HG02884 (cell line): ENCODE data around the gene PLCB1.

Experiments used
- ATAC-seq: cut with Tn5 transposase; IDR thresholded peaks from one replicate; pipeline ENCODE4 v1.9.1; 2021; ENCODE audit warnings: mild to moderate bottlenecking, moderate library complexity; ENCODE audit not compliant: unreplicated experiment

PLCB1 gene

DNA sequence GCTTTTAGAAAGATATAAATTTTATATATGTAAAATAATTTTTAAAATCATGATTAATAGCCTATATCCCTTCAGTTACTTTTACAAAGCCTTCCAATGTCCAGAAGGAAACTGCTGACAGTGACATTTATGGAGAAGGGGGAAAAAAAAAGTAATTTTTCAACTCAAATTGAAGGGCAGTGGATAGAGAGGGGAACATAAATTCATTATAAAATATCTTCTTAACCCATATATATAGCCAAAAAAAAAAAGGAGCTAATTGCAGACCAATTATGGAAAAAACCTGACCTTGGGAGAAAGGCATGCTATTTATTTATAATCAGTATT is 392.9 kb downstream of the PLCB1 start:
- no peak for ATAC-seq

DNA sequence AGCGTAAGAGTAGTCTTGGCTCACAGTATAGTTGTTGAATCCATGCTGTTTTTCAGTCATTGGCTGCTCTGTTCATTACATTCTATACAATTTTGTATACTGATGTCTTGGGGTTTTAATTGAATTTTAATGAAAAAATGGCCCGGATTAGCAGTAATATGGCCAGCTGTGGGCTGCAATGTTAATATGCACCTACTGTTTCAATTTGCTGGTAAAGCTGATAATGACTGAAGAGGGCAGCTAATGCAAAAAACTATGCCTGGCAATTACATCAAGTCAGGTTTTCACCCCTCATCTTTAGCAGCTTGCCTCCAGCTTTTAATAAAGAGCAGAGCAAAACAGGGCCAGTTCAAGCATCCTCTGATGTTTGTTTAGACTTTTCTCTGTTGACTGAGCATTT is 394.5 kb downstream of the PLCB1 start:
- no peak for ATAC-seq

DNA sequence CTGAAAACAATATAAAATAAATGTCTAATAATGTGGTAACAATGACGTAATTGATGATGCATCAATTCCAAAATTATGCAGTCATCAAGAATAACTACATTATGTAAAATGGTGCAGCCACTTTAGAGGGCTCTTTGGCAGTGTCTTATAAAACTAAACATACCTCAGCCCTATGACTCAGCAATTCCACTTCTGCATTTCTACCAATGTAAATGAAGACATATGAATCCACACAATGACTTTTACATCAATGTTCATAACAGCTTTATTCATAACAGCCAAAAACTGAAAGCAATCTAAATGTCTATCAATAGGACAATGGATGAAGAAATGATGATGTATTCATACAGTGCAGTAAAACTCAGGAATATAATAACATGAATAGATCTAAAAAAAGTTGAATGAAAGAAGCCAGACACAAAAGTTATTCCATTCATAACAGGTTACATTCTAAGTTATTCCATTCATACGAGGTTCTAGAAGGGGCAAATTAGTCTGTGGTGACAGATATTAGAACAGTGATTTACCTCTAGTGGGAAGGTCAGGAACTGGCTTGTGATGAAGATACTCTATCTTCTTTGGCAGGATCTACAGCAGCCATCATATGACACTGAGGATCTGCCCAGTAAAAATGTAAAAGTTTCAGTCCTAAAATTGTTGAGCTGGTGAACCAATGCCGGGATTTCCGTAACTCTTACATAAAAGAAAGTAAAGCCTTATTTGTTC is 396.1 kb downstream of the PLCB1 start:
- peak; percentile 93 for ATAC-seq

DNA sequence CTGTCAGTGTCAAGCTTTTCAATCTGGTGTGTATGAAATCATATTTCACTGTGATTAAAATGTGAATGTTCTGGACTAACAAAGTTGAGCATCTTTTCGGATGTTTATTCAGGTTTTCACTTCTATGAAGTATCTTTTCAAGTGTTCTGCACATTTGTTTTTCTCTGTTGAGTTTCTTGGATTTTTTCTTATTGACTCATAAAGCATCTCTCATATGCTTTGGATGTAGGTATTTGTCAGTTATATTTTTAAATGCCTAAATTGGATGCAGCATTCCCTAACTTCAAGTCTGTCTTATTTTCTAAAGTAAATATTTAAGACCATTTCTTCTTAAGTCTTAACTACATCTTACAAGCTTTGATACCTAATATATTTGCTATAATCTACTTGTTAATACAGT is 398.0 kb downstream of the PLCB1 start:
- ATAC-seq, result no peak

DNA sequence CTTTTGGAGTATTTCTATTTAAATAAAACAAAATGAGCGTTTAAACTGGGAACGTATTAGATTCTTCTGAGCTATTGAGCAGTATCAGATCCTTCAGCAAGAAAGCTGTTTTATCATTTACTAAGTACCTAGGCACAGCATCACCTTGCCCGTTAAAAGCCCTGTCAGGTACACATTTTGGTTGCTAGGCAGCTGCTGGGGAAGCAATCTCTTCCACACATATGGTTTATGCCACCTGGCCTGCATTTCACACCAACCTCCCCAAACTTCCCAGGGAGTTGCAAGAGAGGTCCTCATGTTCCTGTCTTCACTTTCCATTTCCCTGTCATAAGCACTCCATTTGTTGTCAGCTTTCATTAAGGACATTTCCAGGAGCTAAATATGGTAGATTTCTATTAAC is 400.1 kb downstream of the PLCB1 start:
- no peak for ATAC-seq

DNA sequence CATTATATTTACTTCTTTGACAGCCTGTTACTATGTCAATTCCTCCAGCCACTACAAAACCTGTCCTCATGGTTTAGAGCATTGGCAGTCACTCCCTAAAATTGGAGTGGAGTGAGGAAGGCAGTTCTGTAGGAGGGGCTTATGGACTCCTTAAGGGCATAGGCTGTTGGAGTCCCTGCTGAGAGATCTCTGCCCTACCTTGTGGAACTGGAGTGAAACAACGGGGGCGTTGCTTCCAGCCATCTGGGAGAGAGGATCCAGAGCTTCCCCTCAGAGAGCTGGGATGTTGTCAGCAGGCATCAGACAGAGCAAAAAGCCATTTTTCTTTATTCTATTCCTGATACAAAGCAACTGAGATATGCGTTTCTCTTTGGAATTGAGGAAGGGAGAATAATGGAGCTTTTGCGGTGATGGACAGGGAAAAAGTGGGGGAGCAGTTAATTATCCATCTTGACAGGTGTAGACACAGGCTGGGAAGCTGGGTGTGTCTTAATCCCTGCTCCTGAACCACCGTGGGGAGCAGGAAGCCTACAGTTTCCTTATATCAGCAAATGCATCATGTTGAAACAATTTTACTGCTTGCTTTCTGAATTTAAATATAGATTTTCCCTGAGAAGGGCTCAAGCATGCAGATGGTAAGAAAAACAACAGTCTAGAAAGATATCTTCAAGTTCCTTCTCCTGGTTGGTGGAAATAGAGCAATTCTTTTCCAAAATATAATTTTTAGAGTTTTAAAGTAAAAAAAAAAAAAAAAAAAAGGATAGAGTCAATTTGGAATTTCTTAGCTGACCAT is 402.5 kb downstream of the PLCB1 start:
- ATAC-seq, result no peak

DNA sequence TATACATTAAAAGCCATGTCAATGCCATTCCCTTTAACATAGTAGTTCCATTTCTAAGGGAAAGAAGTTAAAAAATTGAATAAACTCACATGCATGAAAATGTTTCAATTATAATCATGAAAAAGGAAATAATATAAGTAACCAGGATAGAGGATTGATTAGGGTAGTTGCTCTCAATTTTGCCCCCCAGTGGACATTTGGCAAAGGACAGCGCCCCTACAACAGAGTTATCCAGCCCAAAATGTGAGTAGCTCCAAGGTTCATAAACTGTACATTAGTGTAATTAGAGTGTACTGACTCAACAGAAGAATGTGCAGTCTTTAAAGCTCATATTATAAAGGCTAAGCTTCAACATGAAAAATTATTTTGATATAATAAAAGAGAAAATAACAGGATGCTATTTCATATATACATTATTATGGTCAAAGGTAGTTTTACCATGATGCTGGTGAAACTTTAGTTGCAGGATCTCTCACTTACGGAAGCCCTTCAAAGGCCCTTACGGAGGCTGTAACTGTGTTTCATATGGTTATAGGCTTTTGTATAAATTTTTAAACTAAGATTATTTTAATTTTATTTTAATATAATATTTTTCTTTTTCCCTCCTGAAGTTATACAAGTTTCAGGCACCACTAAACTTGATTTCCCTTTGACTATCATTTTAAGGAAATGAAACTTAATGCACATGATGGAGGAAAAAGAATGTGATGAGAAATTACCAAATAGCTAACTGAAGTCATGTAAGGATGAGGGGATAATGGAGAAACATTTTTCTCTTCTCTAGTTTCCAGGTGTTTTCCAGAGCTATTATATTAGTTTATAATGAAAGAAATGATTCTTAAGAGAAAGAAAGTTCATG is 403.6 kb downstream of the PLCB1 start:
- ATAC-seq, result no peak

DNA sequence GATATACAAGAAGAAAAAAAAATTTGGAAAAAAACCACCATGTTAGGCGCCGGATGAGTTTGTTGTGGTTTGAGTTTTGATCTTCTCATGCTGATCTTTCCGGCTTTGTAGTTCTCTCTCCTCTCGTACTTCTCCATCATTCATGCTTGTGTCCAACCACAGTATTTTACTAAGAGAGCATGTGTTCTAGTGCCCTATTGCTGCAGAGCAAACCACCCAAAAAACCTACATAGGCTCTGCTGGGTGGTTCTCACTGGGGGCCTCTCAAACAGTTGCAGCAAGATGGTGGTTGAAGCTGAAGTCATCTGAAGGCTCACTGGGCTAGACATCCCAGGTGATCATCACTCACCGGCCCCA is 404.2 kb downstream of the PLCB1 start:
- ATAC-seq, result no peak

DNA sequence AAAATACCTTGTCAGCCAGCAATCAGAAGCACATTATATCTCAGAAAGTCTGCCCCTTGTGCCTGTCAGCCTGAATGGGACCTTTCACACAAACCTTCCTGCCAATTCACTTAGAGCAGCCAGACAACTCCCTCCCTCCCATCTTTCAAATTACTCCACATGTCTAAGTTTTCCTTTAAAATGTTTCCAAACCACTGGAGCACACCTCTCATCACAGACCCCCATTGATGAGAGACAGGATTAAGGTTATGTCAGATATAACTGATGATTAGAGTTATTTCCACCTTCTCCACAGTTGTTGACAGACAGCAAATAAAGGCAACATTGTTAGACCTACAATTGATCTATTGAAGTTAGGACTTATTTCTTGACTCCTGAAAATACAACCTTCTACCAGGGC is 408.4 kb downstream of the PLCB1 start:
- no peak for ATAC-seq

DNA sequence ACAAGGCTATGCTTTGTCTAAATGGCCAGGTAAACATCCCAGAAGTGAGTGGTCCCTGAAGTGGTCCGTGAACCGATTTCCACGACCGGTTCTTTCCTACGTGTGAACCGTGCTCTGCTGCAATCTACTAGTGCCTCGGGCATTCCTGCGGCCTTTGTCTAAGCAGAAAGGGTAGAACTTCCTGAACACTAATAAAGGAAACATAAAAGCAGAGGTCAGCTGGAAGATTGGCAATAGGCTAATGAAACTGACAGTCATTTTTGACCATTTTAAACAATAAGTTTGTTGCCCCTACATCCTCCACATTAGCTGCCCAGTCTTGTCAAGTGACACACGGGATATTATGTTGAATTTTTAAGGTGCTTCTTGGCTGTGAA is 410.0 kb downstream of the PLCB1 start:
- no peak for ATAC-seq

DNA sequence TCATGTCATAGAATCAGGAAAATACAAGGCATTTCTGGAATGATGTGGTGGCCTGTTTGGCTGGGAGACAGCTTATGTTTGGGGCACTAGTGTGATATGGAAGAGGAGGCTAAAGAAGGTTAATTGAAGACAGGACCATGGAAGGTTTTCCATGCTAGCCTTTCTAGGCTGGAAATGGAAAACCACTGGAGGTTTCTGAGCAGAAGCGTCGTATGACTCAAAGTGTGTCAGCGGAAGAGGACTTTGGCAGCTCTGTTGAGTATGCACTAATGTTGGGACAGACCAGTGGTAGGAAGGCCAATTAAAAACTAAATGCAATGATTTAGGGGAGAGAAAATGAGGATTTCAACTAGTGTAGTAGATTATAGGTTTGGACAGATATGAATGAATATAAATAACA is 413.1 kb downstream of the PLCB1 start:
- no peak for ATAC-seq

DNA sequence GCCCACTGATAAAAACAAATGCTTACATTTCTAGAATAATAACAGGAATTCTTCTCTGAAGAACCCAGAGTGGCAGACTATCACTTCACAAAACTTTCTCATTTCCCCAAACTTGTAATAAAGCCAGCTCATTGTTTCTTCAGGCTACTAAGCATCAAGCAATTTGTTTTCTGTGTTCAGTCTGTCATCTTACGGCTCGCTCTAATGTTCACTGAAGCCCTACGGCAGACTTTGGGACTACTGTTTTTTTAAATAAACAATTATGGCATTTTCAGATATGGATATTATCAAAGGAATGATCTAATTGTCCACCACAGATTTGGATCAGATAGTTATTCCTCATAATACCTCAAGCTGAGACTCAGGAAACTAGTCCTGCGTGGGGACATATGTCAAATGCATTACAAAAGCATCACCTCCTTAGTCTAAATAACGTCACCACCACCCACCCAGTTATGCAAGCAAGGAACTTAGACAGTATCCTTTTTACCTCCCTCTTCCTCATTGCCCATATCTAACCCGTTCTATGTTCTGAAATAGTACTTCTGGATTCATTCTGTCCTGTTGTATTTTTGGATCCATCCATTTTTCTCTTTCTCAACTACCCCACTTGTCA is 415.1 kb downstream of the PLCB1 start:
- no peak for ATAC-seq

DNA sequence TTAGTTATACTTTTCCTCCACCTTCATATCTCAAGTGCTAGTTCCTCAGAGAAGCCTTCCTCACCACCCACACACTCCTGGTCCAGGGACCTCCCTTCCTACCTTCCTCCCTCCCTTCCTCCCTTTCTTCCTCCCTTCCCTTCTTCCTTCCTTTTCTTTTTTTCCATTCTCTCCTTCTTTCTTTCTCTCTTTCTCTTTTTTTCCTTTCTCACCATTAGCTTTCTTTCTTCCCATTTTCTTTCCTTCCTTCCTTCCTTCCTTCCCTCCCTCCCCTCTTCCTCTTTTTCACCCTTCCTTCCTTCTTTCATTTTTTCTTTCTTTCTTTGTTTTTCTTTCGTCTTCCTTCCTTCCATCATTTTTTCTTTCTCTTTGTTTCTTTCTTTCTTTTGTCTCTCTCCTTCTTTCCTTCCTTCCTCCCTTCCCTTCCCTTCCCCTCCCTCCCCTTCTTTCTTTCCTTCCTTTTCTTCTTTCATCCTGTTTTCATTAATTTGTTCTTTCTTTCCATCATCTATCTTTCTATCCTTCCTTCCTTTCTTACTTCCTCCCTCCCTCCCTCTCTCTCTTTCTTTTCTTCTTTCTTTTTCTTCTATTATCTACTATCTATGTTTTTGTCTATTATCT is 416.0 kb downstream of the PLCB1 start:
- ATAC-seq, result no peak

DNA sequence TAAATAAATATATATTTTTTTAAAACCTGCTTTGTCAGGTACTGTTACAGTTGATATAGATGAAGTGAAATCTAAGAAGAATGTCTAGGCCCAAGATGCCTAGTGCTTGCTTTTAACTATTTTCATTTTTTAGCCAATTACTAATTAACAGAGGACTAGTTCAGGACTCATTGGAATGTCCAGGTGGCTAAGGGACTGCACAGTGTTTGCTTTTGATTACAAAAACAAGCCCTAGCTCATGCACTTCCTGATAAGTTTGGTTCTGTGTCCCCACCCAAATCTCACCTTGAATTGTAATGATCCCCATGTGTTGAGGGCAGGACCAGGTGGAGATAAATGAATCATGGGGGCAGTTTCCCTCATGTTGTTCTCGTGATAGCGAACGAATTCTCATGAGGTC is 417.1 kb downstream of the PLCB1 start:
- no peak for ATAC-seq

DNA sequence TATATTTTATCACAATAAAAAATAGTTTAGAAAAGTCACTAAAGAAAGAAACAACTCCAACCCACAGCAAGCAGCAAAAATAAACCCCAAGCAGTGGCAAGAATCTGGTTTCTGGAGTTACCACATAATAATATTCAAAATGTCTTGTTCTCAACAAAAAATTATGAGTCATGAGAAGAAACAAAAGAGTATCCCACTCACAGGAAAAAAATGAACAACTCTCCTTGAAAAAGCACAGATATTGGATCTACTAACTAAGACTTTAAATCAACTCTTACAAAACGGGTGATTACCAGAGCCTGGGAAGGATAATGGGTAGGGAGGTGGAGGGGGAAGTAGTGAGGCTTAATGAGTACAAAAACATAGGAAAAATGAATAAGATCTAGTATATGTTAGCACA is 425.6 kb downstream of the PLCB1 start:
- no peak for ATAC-seq

DNA sequence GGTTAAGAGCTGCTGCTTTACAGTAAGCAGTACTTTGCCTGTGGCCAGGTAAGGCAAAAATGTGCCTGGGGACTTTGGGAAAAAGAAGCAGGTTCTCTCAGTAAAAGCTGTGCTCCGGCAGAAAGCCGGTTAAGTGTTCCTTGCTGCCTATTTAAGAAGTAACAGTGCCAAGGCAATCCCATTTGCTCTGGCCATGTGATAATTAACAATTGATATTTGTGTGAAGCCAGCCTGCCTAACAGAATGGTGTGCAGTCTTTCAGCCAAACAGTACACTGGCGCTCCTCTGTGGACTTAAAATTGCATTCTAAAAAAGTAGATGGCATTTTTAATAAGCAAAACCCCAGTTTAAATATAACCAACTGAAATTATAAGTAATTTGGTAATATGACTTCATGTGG is 430.3 kb downstream of the PLCB1 start:
- no peak for ATAC-seq

DNA sequence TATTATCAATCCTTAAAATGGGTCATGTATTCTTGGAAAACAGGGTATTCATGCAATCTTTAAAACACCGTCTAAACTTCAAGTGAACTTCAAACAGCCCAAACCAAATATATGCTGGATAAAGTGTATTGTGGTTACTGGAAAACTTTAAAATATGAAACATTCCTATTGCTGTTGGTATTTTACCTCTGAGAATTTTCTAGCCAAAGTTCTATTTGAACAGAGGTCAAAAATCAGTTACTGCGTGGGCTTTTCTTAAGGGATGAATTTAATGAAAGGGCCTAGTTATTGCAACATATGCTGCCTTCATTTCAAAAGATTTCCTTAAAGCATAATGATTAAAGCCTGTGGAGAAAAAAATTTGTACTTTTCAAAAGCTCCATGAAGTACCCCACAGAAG is 436.0 kb downstream of the PLCB1 start:
- ATAC-seq, result no peak

DNA sequence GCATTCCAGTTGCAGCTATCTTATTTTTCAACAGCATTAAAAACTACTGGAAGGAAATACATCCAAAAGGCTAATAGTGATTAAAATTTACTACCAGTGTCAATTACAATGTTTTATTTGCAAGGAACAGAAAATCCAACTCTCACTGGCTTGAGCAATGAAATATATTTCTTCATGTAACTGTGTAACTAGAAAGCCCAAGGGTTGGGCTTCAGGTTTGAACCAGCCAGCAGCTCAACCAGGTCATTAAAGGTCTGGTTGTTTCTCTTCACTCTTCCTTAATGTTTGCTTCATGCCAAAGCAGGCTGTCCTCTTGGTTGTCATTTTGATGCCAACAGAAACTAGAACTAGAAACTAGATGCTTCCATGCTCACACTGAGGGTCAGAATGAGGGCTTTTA is 437.7 kb downstream of the PLCB1 start:
- no peak for ATAC-seq

DNA sequence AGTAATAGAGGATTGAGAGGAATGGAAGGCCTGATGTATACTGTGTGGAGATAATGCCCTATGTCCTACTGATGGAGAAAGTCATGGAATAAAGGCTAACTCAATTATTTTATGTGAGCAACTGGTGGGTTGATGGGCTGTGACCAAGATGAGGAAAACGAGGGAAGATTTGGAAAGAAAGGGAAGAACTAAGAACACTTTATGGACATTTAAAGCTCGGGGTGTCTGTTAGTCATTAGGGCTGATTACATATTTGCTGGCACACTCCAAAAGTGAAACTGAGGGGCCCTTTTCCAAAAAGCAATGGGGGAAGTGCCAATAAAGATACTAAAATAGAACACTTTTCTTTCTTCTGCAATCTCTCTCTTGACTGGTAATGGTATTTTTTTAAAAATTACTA is 439.5 kb downstream of the PLCB1 start:
- no peak for ATAC-seq

DNA sequence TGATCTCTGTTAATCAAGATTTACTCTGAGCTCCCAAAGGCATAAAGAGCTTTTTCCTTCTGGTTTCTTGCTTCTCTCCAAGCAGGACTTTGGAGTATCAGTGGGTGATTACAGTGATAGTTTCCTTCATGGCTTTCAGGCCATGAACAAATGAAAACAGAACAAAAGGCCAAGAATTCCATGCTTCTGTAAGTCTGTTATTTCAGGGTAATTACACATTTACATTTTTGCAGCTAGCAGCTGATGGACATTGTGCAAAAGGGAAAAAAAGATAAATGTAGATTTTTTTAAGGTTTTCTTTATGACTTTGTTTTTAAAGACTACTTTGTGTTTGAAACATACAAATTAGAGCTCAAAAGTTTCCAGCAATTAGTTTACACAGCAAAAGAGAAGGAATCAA is 441.6 kb downstream of the PLCB1 start:
- ATAC-seq, result no peak

DNA sequence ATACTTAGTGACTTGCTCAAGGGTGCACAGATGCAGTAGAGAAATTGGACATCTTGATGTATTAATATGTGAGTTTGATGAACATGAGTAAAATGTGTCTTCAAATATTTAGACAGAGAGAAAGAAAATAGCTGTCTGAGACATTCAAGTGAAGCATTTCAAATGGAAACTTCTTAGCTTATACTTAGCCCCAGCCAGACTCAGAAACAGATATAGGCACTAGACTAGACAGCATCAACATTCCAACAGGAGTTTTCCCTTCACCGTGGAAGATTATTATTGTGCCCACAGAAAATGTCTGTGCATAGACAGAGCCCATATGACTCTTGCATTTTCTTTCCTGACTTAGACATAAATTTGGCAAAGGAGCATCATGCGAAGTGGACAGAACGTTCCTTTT is 443.0 kb downstream of the PLCB1 start:
- no peak for ATAC-seq
